Measurements from ENCODE around the gene POTEI.
"Not testable (repeated sequence)": the region's sequence is repeated elsewhere in the genome, so short reads cannot be mapped to it uniquely, and the experiment has no call there.

Gene POTEI

DNA sequence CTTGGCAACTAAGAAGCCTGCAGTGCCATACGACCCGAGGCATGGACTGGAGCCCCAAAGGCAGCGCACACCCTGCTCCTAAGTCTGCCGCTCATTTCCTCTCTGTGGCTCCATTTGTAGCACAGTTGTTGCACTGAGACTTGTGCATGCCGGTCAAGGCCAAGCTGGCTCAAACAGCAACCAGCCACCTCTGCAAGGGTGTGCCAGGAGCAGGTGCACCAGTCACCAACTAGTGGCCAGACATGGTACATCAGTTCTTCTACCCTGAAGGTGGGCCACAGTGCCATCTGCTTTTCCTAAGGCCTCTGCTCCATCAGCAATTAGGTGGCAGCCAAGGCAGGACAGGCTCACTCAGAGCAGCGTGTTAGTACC lies 54.4 kb downstream of the POTEI start:
- DNase-seq: not testable (repeated sequence)

DNA sequence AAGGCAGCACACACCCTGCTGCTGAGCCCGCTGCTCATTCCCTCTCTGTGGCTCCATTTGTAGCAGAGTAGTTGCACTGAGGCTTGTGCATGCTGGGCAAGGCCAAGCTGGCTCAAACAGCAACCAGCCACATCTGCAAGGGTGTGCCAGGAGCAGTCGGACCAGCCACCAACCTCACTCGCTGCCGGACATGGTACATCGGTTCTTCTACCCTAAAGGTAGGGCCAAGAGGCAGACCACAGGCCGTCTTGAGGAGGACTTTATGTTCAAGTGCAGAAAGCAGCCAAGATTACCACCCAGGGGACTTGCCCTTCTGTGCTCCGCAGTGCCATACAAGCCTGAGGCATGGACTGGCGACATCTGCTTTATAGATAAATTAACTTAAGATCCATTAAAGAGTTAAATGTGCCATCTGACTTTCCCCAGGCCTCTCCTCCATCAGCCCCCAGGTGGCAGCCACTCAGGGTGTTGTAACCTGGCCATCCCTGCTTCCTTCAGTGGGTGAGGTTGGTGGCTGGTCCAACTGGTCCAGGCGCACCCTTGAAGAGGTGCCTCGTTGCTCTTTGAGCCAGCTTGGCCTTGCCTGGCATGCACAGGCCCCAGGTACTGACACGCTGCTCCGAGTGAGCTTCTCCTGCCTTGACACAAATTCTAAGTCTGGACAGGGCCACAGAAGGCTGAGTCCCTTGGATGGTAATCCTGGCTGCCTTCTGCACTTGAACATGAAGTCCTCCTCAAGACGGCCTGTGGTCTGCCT lies 55.0 kb downstream of the POTEI start:
- not testable (repeated sequence) for DNase-seq

DNA sequence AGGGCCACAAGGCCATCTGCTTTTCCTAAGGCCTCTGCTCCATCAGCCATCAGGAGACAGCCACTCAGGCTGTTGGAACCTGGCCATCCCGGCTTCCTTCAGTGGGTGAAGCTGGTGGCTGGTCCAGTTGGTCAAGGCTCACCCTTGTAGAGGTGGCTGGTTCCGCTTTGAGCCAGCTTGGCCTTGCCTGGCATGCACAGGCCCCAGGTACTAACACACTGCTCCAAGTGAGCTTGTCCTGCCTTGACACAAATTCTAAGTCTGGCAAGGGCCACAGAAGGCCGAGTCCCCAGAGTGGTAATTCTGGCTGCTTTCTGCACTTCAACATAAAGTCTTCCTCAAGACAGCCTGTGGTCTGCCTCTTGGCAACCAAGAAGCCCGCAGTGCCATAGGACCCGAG lies 56.2 kb downstream of the POTEI start:
- DNase-seq: not testable (repeated sequence)

DNA sequence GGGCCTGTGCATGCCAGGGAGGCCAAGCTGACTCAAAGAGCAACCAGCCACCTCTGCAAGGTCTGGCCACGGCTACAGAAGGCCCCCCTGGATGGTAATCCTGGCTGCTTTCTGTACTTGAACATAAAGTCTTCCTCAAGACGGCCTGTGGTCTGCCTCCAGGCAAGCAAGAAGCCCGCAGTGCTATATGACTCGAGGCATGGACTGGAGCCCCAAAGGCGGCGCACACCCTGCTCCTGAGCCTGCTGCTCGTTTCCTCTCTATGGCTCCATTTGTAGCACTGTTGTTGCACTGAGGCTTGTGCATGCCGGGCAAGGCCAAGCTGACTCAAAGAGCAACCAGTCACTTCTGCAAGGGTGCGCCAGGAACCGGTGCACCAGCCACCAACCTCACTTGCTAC lies 57.3 kb downstream of the POTEI start:
- DNase-seq: not testable (repeated sequence)

DNA sequence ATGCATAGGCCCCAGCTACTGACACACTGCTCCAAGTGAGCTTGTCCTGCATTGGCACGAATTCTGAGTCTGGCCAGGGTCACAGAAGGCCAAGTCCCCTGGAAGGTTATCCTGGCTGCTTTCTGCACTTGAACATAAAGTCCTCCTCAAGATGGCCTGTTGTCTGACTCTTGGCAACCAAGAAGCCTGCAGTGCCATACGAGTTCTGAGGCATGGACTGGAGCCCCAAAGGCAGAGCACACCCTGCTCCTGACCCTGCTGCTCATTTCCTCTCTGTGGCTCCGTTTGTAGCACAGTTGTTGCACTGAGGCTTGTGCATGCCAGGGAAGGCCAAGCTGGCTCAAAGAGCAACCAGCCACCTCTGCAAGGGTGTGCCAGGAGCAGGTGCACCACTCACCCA lies 57.9 kb downstream of the POTEI start:
- DNase-seq: not testable (repeated sequence)

DNA sequence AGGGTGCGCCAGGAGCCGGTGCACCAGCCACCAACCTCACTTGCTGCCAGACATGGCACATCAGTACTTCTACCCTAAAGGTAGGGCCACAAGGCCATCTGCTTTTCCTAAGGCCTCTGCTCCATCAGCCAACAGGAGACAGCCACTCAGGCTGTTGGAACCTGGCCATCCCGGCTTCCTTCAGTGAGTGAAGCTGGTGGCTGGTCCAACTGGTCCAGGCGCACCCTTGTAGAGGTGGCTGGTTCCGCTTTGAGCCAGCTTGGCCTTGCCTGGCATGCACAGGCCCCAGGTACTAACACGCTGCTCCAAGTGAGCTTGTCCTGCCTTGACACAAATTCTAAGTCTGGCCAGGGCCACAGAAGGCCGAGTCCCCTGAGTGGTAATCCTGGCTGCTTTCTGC lies 58.8 kb downstream of the POTEI start:
- not testable (repeated sequence) for DNase-seq

DNA sequence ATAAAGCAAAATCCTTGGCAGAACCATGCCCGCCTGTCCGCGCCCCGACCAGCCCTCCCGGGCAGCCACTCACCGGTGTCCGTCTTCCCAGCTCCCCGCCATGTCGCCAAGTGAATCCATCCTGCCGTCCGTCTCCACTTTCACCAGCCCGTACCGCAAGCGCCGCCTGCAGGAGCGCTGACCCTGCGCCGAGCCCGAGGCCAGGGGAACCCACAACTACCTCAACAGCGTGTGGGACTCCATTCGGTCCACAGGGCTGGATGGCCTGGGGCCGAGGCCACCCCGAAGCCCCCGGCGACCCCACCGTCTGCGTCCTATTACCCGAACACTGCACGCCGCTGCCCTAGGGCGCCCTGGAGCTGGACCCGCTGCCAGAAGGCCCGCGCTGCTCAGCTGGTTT lies 81.5 kb downstream of the POTEI start:
- not testable (repeated sequence) for DNase-seq

DNA sequence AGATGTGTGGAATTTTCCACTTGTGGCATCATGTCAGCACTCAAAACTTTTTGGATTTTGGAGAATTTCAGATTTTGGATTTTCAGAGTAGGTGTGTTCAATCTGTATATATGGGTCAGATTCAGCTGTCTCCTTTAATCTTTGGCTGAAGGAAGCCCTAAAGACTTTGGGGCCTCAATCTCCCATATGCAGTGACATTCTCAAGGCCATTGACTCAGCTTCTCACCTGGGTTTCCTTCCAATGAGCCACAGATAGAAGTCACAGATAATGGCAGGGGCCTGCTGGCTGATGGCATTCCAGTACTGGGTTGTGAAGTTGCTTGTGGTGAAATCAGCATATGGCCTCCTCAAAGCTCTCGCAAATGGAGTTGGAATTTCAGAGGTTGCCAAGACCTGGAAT lies 90.3 kb downstream of the POTEI start:
- not testable (repeated sequence) for DNase-seq

DNA sequence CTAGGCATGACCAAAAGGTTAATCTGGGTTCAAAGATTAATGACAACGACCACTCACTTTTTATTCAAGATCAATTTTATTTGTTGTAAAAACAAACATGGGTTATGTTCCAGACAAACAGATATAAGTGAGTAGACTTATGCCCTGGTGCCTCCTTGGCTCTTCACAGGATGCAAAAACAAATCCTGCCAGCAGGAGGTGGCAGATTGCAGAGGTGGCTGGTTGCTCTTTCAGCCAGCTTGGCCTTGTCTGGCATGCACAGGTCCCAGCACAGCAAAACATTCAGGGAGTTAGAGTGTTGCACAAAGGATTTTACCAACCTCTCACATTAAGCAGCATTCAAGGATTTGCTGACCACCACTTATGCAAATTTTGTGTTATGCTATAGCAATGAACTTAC lies 92.4 kb downstream of the POTEI start:
- DNase-seq: not testable (repeated sequence)
